Smooth muscle cell (in vitro differentiated cells): ENCODE data around the gene EFTUD2. TPM values are rescaled to one million over a fixed set of nuclear protein-coding genes. Genes with fewer than 3 reads are reported as not detected.

ENCODE experiments used
- DNase-seq: peaks from one replicate; lab custom pipeline; 2025; ENCODE audit not compliant: unreplicated experiment; lab: John Stamatoyannopoulos, UW
- H2AFZ ChIP-seq: fragments of 200-600 bp; sonication (generic); 2 replicates; pipeline ENCODE4 v1.6.0; 2016; ENCODE audit warnings: antibody characterized with exemption, low read depth, mild to moderate bottlenecking
- H3F3A ChIP-seq: fragments of 200-600 bp; sonication (generic); 2 replicates; pipeline ENCODE4 v1.6.0; 2017; ENCODE audit warnings: antibody characterized with exemption, low read depth
- H3K27ac ChIP-seq: fragments of 200-600 bp; sonication (generic); 2 replicates; pipeline ENCODE4 v1.5.1; 2016; ENCODE audit warnings: low read depth, mild to moderate bottlenecking
- H3K27me3 ChIP-seq: fragments of 200-600 bp; sonication (generic); 2 replicates; pipeline ENCODE4 v1.6.1; 2016; ENCODE audit warnings: low read depth, mild to moderate bottlenecking
- H3K36me3 ChIP-seq: fragments of 200-600 bp; sonication (generic); 2 replicates; pipeline ENCODE4 v1.5.1; 2016; ENCODE audit warnings: low read depth
- H3K4me1 ChIP-seq: fragments of 200-600 bp; sonication (generic); 2 replicates; pipeline ENCODE4 v1.5.1; 2016; ENCODE audit warnings: low read depth
- H3K4me2 ChIP-seq: fragments of 200-600 bp; sonication (generic); 2 replicates; pipeline ENCODE4 v1.6.0; 2016; ENCODE audit warnings: mild to moderate bottlenecking
- H3K4me3 ChIP-seq: fragments of 200-600 bp; sonication (generic); 2 replicates; pipeline ENCODE4 v1.5.1; 2016; ENCODE audit warnings: mild to moderate bottlenecking
- H3K79me2 ChIP-seq: fragments of 200-600 bp; sonication (generic); 2 replicates; pipeline ENCODE4 v1.6.0; 2016; ENCODE audit warnings: low read depth, mild to moderate bottlenecking
- H3K9ac ChIP-seq: fragments of 200-600 bp; sonication (generic); 2 replicates; pipeline ENCODE4 v1.6.0; 2016; ENCODE audit warnings: low read depth
- H3K9me3 ChIP-seq: fragments of 200-600 bp; sonication (generic); replicated peaks from 2 replicates; pipeline ENCODE4 v1.5.1; 2016; ENCODE audit warnings: low read depth
- H4K20me1 ChIP-seq: fragments of 200-600 bp; sonication (generic); 2 replicates; pipeline ENCODE4 v1.6.0; 2016; ENCODE audit warnings: low read depth
- CTCF ChIP-seq: fragments of 200-600 bp; sonication (generic); IDR thresholded peaks from 2 replicates; pipeline ENCODE4 v1.5.1; 2017; ENCODE audit warnings: borderline replicate concordance, mild to moderate bottlenecking, antibody characterized with exemption; ENCODE audit not compliant: insufficient read depth, poor library complexity, severe bottlenecking
- WGBS: methylation state at CpG from one replicate; pipeline ENCODE4 v1.1.7; 2016; ENCODE audit warnings: low lambda C conversion rate; 5-methylcytosine and 5-hydroxymethylcytosine counted together
- polyA plus RNA-seq: library from polyadenylated mRNA; unstranded; fragments of >200 nt; fragmentation: Nextera tagmentation; extraction: Ambion mirVana; gene quantifications from 2 replicates; pipeline ENCODE4 v1.2.1, GENCODE V29; 2016
- total RNA-seq: library from RNA; depleted of rRNA; stranded (reverse); fragments of >200 nt; gene quantifications from 2 replicates; pipeline ENCODE4 v1.2.3, GENCODE V29; 2014

EFTUD2 gene
- total and polyA plus RNA-seq, 2 experiments from 2014 or later = 57.2 to 76.0 TPM

GRCh38 chr17:44916781-44917241 is 17.6 kb upstream of the EFTUD2 start:
- no peak for DNase-seq
- Histone ChIP-seq H3K27me3 (peaks cover 10% of the 10 kb centered on the region), H4K20me1 (no peaks in the 10 kb centered on the region), H3K4me2 (no peak overlapping the region), H3F3A (no peaks in the 10 kb centered on the region), H2AFZ (no peak overlapping the region), H3K27ac (no peak overlapping the region), H3K4me1 (peaks cover 4% of the 10 kb centered on the region), H3K79me2 (no peaks in the 10 kb centered on the region), H3K9ac (no peak overlapping the region), H3K36me3 (no peaks in the 10 kb centered on the region), H3K4me3 (no peak overlapping the region), H3K9me3 (no peaks in the 10 kb centered on the region)
- TF ChIP-seq CTCF = no peak
- 94% methylated on average over 10 of the region's 10 CpGs for WGBS

GRCh38 chr17:44915862-44916780 is 16.9 kb upstream of the EFTUD2 start:
- Histone ChIP-seq H3K4me1 (peaks cover 2% of the 10 kb centered on the region), H3K36me3 (no peaks in the 10 kb centered on the region), H3K27me3 (peaks cover 14% of the 10 kb centered on the region), H3K4me2 (no peak overlapping the region), H4K20me1 (no peaks in the 10 kb centered on the region), H2AFZ (no peak overlapping the region), H3K27ac (no peak overlapping the region), H3K79me2 (no peaks in the 10 kb centered on the region), H3K4me3 (no peak overlapping the region), H3K9me3 (no peaks in the 10 kb centered on the region), H3K9ac (no peak overlapping the region), H3F3A (no peaks in the 10 kb centered on the region)
- TF ChIP-seq CTCF = no peak
- WGBS = 89% methylated on average over 11 of the region's 11 CpGs
- DNase-seq = no peak

GRCh38 chr17:44915321-44915726 is 16.1 kb upstream of the EFTUD2 start, which contains the start of gene GFAP:
Gene GFAP (minus strand): TSS chr17:44915500. CDS start chr17:44915486, 14 bp downstream.
- Histone ChIP-seq H3K4me2 (no peak within 1 kb of the TSS), H3K79me2 (no peaks in the 10 kb centered on the region), H3K27me3 (peaks cover 14% of the 10 kb centered on the region), H3K4me1 (no peaks in the 10 kb centered on the region), H3K4me3 (no peak within 1 kb of the TSS), H4K20me1 (no peaks in the 10 kb centered on the region), H2AFZ (no peak within 1 kb of the TSS), H3K36me3 (no peaks in the 10 kb centered on the region), H3F3A (no peaks in the 10 kb centered on the region), H3K27ac (no peak within 1 kb of the TSS), H3K9ac (no peak within 1 kb of the TSS), H3K9me3 (no peaks in the 10 kb centered on the region)
- DNase-seq = no peak
- WGBS = 87% methylated on average over 17 of the region's 17 CpGs
- no peak for TF ChIP-seq CTCF
